Right hindlimb (tissue), 1 donor: ENCODE measurements around the gene SAC3D1.

Source experiments
- DNase-seq: peaks from one replicate; pipeline ENCODE4 v3.0.0-alpha.2; 2018

The SAC3D1 gene

GRCh38 chr11:65027213-65028067, 13.6 kb upstream of the SAC3D1 start, which contains the start of gene SNX15:
SNX15 (plus strand) TSS chr11:65027439; CDS start chr11:65027538, 99 bp downstream.
- DNase-seq = peak; percentile 96

- DNase-seq = no peak
Measured at GRCh38 chr11:65032216-65032615, 8.8 kb upstream of the SAC3D1 start.

GRCh38 chr11:65034423-65034822, 6.6 kb upstream of the SAC3D1 start:
- no peak for DNase-seq

DNA sequence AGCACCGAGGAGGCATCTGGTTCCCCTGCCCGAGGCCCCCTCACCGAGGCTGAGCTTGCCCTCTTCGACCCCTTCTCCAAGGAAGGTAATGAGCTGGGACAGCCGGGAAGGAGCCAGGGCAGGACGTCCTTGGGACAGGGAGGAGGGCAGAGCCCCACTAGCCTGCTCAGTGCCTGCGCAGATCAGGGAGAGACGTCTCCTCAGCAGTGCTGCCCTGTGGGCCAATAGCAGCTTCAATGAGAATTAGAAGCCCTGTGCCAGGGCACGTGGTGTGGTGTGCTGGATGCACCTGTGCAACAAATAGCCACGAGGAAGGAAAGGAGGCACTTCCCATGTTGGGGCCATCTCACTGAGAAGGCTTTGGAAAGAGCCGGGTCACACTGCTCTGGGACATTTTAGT, 5.4 kb upstream of the SAC3D1 start:
- DNase-seq = no peak

DNA sequence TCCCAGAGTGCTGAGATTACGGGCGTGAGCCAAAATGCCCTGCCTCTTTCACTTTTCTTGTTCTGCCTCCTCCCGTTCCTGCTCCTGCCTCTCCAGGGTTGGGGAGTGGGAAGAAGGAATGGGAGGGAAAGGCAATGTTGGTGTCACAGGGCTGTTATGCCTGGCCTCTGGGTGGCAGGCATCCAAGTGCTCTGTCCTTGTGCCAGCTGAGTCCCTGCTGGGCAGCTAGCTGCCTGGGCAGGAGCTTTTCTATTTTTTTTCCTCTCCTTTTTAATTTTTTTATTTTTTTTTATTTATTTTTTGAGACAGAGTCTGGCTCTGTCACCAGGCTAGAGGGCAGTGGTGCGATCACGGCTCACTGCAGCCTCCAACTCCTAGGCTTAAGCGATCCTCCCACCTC, 4.1 kb upstream of the SAC3D1 start:
- DNase-seq = no peak

DNA sequence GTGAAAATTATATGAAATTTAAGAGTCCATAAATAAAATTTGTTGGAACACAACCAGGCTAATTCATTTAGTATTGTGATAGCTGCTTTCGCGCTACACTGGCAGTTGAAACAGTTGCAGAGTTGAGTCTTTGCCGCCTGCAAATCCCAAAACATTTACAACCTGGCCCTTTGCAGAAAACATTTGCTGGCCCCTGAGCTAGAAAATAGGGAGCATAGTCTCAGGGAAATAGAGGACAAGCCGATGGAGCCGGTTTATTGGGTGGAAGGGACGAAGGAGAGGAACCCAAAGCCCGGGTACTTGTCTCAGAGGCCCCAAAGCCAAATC, 527 bp upstream of the SAC3D1 start:
- no peak for DNase-seq

- no peak for DNase-seq
Measured at GRCh38 chr11:65042891-65043290, 1.9 kb downstream of the SAC3D1 start.

- DNase-seq = peak; percentile 41
Measured at GRCh38 chr11:65043881-65044501, 3.0 kb downstream of the SAC3D1 start.

- DNase-seq = no peak
Measured at GRCh38 chr11:65045061-65045460, 4.1 kb downstream of the SAC3D1 start.

DNA sequence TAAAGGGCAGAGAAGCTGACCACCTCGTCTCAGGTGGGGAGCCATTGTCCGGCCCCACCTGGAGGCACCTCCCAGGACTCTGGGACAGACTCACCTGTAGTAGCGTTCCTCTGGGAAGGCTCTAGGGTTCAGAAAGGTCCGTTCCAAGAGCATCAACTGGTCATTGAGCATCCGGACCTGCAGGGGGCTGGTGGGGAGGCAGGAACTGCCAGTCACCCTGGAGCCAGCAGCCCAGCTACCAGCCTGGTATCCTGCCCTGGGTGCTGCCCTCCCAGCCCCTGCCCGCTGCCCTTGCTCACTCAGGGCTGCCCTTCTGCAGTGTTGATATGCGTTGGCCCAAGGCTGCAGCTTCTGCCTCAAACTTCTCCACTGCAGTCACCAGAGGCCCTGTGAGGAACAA, 4.7 kb downstream of the SAC3D1 start:
- no peak for DNase-seq

DNA sequence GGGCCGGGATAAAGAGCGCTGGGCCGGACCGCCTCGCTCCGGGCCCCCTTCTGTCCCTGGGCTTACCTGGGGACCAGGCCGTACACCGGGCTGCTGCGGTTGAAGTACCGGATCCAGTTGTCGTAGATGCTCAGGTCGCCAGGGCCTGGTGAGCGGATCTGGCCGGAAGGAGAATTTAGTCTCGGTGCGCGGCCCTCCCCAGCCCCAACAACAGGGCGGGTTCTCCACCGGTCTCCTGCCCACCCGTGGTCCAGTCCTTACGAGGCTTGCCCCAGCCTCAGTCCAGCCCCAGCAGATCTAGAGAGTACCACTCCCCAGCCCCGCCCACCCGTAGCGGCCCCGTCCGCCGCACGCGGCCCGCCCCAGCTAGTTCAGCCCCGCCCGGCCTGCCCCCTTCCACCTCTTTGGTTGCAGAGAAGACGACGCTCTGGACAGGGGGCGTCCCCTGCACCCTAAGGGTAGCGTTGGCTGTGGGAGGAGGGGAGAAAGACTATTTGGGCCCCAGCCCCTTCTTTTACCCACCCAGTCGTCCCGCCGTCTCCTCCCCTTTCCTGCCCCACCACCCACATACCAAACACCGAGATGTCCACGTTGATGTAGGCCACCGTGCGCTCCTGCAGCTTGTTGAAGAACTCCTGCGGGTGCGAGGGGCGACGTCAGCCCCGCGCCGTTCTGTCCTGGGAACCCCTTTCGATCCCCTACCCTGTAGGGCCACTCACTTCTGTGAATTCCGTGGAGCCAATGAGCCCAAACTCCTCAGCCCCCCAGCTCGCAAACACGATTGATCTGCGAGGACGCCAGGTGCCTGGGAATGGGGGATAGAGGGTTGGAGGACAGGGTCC, 6.8 kb downstream of the SAC3D1 start:
- DNase-seq = peak; percentile 56

GRCh38 chr11:65051398-65051858, 10.4 kb downstream of the SAC3D1 start:
- no peak for DNase-seq

- DNase-seq = no peak
Measured at GRCh38 chr11:65053827-65054508, 13.0 kb downstream of the SAC3D1 start.

DNA sequence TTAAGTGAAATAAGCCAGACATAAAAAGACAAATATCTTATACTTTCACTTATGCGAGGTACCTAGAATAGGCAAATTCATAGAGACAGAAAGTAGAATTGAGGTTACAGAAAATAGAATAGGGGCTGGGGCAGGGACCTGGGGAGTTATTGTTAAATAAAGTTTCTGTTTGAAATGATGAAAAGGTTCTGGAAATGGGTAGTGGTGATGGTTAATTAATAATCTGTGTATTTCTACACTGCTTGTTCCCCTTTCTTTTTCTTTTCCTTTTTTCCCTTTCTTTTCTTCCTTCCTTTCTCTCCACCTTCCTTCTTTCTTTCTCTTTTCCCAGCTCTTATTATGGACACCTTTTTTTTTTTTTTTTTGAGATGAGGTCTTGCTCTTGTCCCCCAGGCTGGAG, 14.5 kb downstream of the SAC3D1 start:
- no peak for DNase-seq

- no peak for DNase-seq
Measured at GRCh38 chr11:65056999-65057398, 16.0 kb downstream of the SAC3D1 start.

GRCh38 chr11:65057526-65057925, 16.5 kb downstream of the SAC3D1 start:
- DNase-seq = no peak

DNA sequence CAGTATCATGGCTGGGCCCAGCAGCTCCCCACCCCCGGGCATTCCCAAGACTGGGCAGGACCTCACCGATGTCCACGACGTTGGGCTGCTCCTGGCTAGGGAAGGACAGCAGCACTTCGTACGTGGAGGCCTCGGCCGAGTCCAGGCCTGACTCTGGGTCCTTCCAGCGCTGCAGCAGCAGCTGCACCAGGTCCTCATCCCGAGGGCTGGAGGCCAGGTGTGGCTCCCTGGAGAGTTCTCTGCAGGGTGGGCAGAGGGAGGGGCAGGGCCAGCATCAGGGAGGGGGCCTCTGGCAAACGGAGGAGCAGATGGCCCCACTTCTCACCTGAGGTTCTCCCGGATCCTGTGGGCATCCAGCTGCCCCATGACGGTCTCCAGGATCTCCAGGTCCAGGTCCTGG, 17.0 kb downstream of the SAC3D1 start:
- no peak for DNase-seq

GRCh38 chr11:65058419-65059054, 17.5 kb downstream of the SAC3D1 start, which contains the start of gene NAALADL1:
NAALADL1 (minus strand) TSS chr11:65058553; CDS start chr11:65058521, 32 bp downstream.
- no peak for DNase-seq

GRCh38 chr11:65059523-65059922, 18.5 kb downstream of the SAC3D1 start:
- DNase-seq = no peak

GRCh38 chr11:65059959-65060824, 19.2 kb downstream of the SAC3D1 start:
- no peak for DNase-seq

GRCh38 chr11:65060913-65061408, 20.0 kb downstream of the SAC3D1 start:
- no peak for DNase-seq
